Esophagus squamous epithelium (tissue), 5 donors: ENCODE results near the gene GSTT2B. TPM values are rescaled to one million over a fixed set of nuclear protein-coding genes. Genes with fewer than 3 reads are reported as not detected.
"Not testable (repeated sequence)": the region's sequence is repeated elsewhere in the genome, so short reads cannot be mapped to it uniquely, and the experiment has no call there.

ENCODE experiments used
- DNase-seq: peaks from one replicate; lab custom pipeline; 2025; lab: John Stamatoyannopoulos, UW
- H3K27ac ChIP-seq, 4 donors: fragments of 200-600 bp; sonication (generic); one replicate each; pipeline ENCODE4 v1.5.1; 2016 to 2019; ENCODE audit warnings: mild to moderate bottlenecking in 1 of 4
- H3K27me3 ChIP-seq, 4 donors: fragments of 200-600 bp; sonication (generic); 1 replicate in 3 of 4; 2 replicates in 1 of 4; pipeline versions ENCODE4 v1.5.1 to v1.6.0; 2017 to 2021; ENCODE audit warnings: antibody characterized with exemption in 1 of 4
- H3K36me3 ChIP-seq, 3 donors: fragments of 200-600 bp; sonication (generic); one replicate each; pipeline ENCODE4 v1.5.1; 2016 to 2019
- H3K4me1 ChIP-seq, 3 donors: fragments of 200-600 bp; sonication (generic); one replicate each; pipeline ENCODE4 v1.5.1; 2017 to 2019
- H3K4me3 ChIP-seq, 4 donors: fragments of 200-600 bp; sonication (generic); 1 replicate in 3 of 4; 2 replicates in 1 of 4; pipeline ENCODE4 v1.5.1; 2016 to 2019; ENCODE audit warnings: mild to moderate bottlenecking in 2 of 4, moderate library complexity in 1 of 4
- H3K9me3 ChIP-seq, 3 donors: fragments of 200-600 bp; sonication (generic); one replicate each; pipeline ENCODE4 v1.5.1; 2016 to 2019
- CTCF ChIP-seq, 6 experiments: fragments of 450-650 bp in 4 of 6; fragments of 200-600 bp in 2 of 6; sonication (generic) in 2 of 6; IDR thresholded peaks; one replicate each; pipeline ENCODE4 v1.5.1; 2016 to 2019; ENCODE audit warnings: antibody characterized with exemption in 6 of 6, mild to moderate bottlenecking in 4 of 6, moderate library complexity in 4 of 6
- POLR2A ChIP-seq, 4 donors: fragments of 450-650 bp; IDR thresholded peaks; one replicate each; pipeline ENCODE4 v1.6.1; 2017; ENCODE audit warnings: antibody characterized with exemption in 4 of 4, mild to moderate bottlenecking in 4 of 4, moderate library complexity in 3 of 4
- WGBS, 2 donors: methylation state at CpG; one replicate each; pipeline ENCODE4 v1.1.5; 2018; 5-methylcytosine and 5-hydroxymethylcytosine counted together
- intact Hi-C: fragments of 100-400 bp; cut with DNase I; formaldehyde crosslinking; loops from one replicate; pipeline ENCODE4 v1.15.0; 2022
- total RNA-seq, 4 donors: library from RNA; depleted of rRNA; stranded (reverse); fragments of >200 nt; gene quantifications; one replicate each; pipeline ENCODE4 v1.1.0, GENCODE V29; 2016
- donor health status: DM: yes; HTN: yes; CAD: no.

Gene GSTT2B
- total RNA-seq, 4 donors from 2014 or later = 3.1 to 9.9 TPM; not detected in 2

GRCh38 chr22:24002851-24003250 lies 41.9 kb upstream of the GSTT2B start:
- TF ChIP-seq POLR2A (IDR thresholded peaks at IDR 0.05) = no peak
- no peak for TF ChIP-seq CTCF (IDR thresholded peaks at IDR 0.05)
- no peaks in the 10 kb centered on the region for H3K27me3 ChIP-seq
- H3K9me3 ChIP-seq = no peaks in the 10 kb centered on the region
- no peak overlapping the region for H3K4me3 ChIP-seq
- no peak for DNase-seq
- no peaks in the 10 kb centered on the region for H3K36me3 ChIP-seq
- 69 to 72% methylated on average over 5 of the region's 5 CpGs for WGBS, 2 donors
- no peak overlapping the region for H3K27ac ChIP-seq
- peaks cover 0 to 11% (median 0%) of the 10 kb centered on the region in 3 donors for H3K4me1 ChIP-seq
- intact Hi-C loops = no loop called here

GRCh38 chr22:24002272-24002671 lies 41.3 kb upstream of the GSTT2B start:
- intact Hi-C loops = no loop called here
- WGBS, 2 donors = 84 to 87% methylated on average over 9 to 10 of the region's 10 CpGs
- Histone ChIP-seq H3K36me3 (no peaks in the 10 kb centered on the region), H3K27me3 (no peaks in the 10 kb centered on the region), H3K4me3 (no peak overlapping the region), H3K4me1 (peaks cover 0 to 11% (median 0%) of the 10 kb centered on the region in 3 donors), H3K9me3 (no peaks in the 10 kb centered on the region), H3K27ac (no peak overlapping the region)
- no peak for DNase-seq
- TF ChIP-seq CTCF (IDR thresholded peaks at IDR 0.05) (no peak), POLR2A (IDR thresholded peaks at IDR 0.05) (no peak)

GRCh38 chr22:24001314-24001713 lies 40.3 kb upstream of the GSTT2B start:
- no peaks in the 10 kb centered on the region for H3K27me3 ChIP-seq
- 78 to 88% methylated on average over 5 to 9 of the region's 9 CpGs for WGBS, 2 donors
- DNase-seq = no peak

GRCh38 chr22:23999779-24000178 lies 38.8 kb upstream of the GSTT2B start:
- H3K36me3 ChIP-seq, DNase-seq, intact Hi-C loops, H3K9me3 ChIP-seq, H3K27me3 ChIP-seq, H3K27ac ChIP-seq, H3K4me3 ChIP-seq: not testable (repeated sequence)
- WGBS, 2 donors = 79 to 86% methylated on average over 7 of the region's 7 CpGs
- peaks cover 0 to 11% (median 0%) of the 10 kb centered on the region in 3 donors for H3K4me1 ChIP-seq

More at GRCh38 chr22:24001314-24001713, 40.3 kb upstream of the GSTT2B start:
- no peak overlapping the region for H3K27ac ChIP-seq
- peaks cover 0 to 11% (median 0%) of the 10 kb centered on the region in 3 donors for H3K4me1 ChIP-seq
- TF ChIP-seq CTCF (IDR thresholded peaks at IDR 0.05) (no peak), POLR2A (IDR thresholded peaks at IDR 0.05) (no peak)
- H3K36me3 ChIP-seq = no peaks in the 10 kb centered on the region
- no peaks in the 10 kb centered on the region for H3K9me3 ChIP-seq
- H3K4me3 ChIP-seq = no peak overlapping the region
- intact Hi-C loops = no loop called here

- intact Hi-C loops = no loop called here
- no peak for DNase-seq
- TF ChIP-seq POLR2A (IDR thresholded peaks at IDR 0.05) (no peak), CTCF (IDR thresholded peaks at IDR 0.05) (no peak)
- WGBS, 2 donors = 98 to 100% methylated on average over 3 of the region's 3 CpGs
- no peaks in the 10 kb centered on the region for H3K9me3 ChIP-seq
- H3K27me3 ChIP-seq = no peaks in the 10 kb centered on the region
- peaks cover 0 to 4% (median 0%) of the 10 kb centered on the region in 3 donors for H3K4me1 ChIP-seq
- H3K27ac ChIP-seq = no peak overlapping the region
- no peaks in the 10 kb centered on the region for H3K36me3 ChIP-seq
- H3K4me3 ChIP-seq = no peak overlapping the region
Observed at GRCh38 chr22:23997092-23997491, 36.1 kb upstream of the GSTT2B start.

- H3K27ac ChIP-seq, DNase-seq, H3K36me3 ChIP-seq, H3K27me3 ChIP-seq, H3K4me3 ChIP-seq, H3K4me1 ChIP-seq, intact Hi-C loops, H3K9me3 ChIP-seq: not testable (repeated sequence)
- 71 to 72% methylated on average over 4 of the region's 4 CpGs for WGBS, 2 donors
Observed at GRCh38 chr22:23993581-23994177, 32.7 kb upstream of the GSTT2B start.

GRCh38 chr22:23993080-23993479 lies 32.1 kb upstream of the GSTT2B start:
- DNase-seq, intact Hi-C loops, H3K36me3 ChIP-seq, H3K9me3 ChIP-seq, H3K4me1 ChIP-seq, H3K27me3 ChIP-seq, H3K4me3 ChIP-seq, H3K27ac ChIP-seq: not testable (repeated sequence)
- WGBS, 2 donors = 44 to 60% methylated on average over 2 of the region's 2 CpGs

- H3K36me3 ChIP-seq, H3K4me1 ChIP-seq, H3K9me3 ChIP-seq, DNase-seq, H3K27me3 ChIP-seq, intact Hi-C loops, H3K4me3 ChIP-seq, H3K27ac ChIP-seq: not testable (repeated sequence)
- 20% methylated on average over 1 of the region's 3 CpGs; no CpG with 5 or more reads in 1 of the 2 donors for WGBS, 2 donors
Observed at GRCh38 chr22:23989583-23990244, 28.7 kb upstream of the GSTT2B start.
